Measurements from ENCODE around the gene PES1.
"Not testable (repeated sequence)": the region's sequence is repeated elsewhere in the genome, so short reads cannot be mapped to it uniquely, and the experiment has no call there.

PES1 gene

GRCh38 chr22:30607939-30608338 is 16.2 kb upstream of the PES1 start:
- DNase-seq = no peak

- DNase-seq = no peak
Observed at GRCh38 chr22:30607300-30607930, 15.7 kb upstream of the PES1 start.

GRCh38 chr22:30606455-30607299 is 15.0 kb upstream of the PES1 start, which contains the start of gene TCN2:
TSS of gene TCN2 (plus strand) at chr22:30607174. CDS start at chr22:30607332, 158 bp downstream.
- DNase-seq = peak; percentile 91

GRCh38 chr22:30605449-30606110 is 13.9 kb upstream of the PES1 start:
- DNase-seq = peak; percentile 68

- no peak for DNase-seq
Observed at GRCh38 chr22:30604723-30605122, 13.0 kb upstream of the PES1 start.

GRCh38 chr22:30603801-30604200 is 12.1 kb upstream of the PES1 start:
- DNase-seq = no peak

GRCh38 chr22:30602049-30602448 is 10.3 kb upstream of the PES1 start:
- peak; percentile 21 for DNase-seq

GRCh38 chr22:30601464-30601863 is 9.8 kb upstream of the PES1 start:
- DNase-seq = no peak

- DNase-seq = peak; percentile 45
Observed at GRCh38 chr22:30600921-30601320, 9.2 kb upstream of the PES1 start.

- no peak for DNase-seq
Observed at GRCh38 chr22:30598986-30599385, 7.3 kb upstream of the PES1 start.

GRCh38 chr22:30596886-30597285 is 5.2 kb upstream of the PES1 start:
- DNase-seq = no peak

GRCh38 chr22:30596199-30596598 is 4.5 kb upstream of the PES1 start:
- DNase-seq = no peak

- not testable (repeated sequence) for DNase-seq
Observed at GRCh38 chr22:30592360-30592713, 627 bp upstream of the PES1 start.

- DNase-seq = no peak
Observed at GRCh38 chr22:30591191-30591587, 521 bp downstream of the PES1 start.

GRCh38 chr22:30586414-30586813 is 5.3 kb downstream of the PES1 start:
- DNase-seq = no peak

- DNase-seq = no peak
Observed at GRCh38 chr22:30584441-30584840, 7.3 kb downstream of the PES1 start.

- no peak for DNase-seq
Observed at GRCh38 chr22:30582788-30583545, 8.7 kb downstream of the PES1 start.

- DNase-seq = no peak
Observed at GRCh38 chr22:30582051-30582450, 9.7 kb downstream of the PES1 start.

- DNase-seq = no peak
Observed at GRCh38 chr22:30580896-30581295, 10.8 kb downstream of the PES1 start.

GRCh38 chr22:30578481-30578880 is 13.2 kb downstream of the PES1 start:
- DNase-seq = no peak

- DNase-seq = no peak
Observed at GRCh38 chr22:30575859-30576258, 15.9 kb downstream of the PES1 start.

GRCh38 chr22:30574997-30575671 is 16.6 kb downstream of the PES1 start:
- no peak for DNase-seq

Data from eye (tissue), 1 donor.